GM18858 (cell line): ENCODE results near the gene TTF1.
"Not testable (repeated sequence)": the region's sequence is repeated elsewhere in the genome, so short reads cannot be mapped to it uniquely, and the experiment has no call there.

Experiments used
- ATAC-seq: cut with Tn5 transposase; IDR thresholded peaks from one replicate; pipeline ENCODE4 v1.9.1; 2021; ENCODE audit not compliant: unreplicated experiment

TTF1 gene

DNA sequence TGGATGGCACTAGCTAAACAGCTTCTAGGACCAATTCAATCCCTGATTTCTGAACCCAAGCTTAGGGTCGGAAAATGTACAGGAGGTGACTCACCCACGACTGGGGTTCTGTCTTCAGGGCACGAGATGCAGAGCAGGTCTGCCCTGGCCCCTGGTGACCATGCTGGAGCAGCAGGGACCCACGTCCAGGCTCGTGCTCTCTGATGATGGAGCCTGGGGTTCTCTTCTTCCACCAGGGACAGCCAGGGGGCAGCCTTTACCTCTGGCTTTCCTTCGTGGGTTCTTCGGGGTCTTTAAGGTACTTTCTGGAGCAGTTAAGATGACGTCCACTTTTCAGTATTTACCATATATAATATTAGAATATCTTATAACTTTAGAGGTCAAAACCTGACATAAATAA lies 5.4 kb upstream of the TTF1 start:
- ATAC-seq, result no peak

DNA sequence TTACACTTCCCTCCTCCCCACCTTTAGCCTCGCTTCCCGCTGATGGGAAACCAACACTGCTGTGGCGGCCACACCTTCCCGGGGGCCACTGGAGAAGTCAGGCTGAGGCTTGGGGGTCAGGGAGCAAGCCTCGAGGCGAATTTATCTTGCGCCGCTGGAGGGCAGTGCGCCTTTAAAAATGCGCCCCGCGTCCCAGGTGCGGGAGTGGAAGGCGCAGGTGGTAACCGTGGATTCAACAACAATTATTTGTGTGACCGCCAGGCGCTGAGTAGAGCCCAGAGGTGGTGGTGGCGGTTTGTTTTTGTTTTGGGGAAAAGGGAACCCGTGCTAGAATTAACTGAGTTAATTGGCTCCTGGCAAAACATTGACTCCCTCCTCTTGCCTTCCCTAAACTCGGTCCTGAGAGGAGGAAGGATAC lies 4.5 kb upstream of the TTF1 start:
- no peak for ATAC-seq

DNA sequence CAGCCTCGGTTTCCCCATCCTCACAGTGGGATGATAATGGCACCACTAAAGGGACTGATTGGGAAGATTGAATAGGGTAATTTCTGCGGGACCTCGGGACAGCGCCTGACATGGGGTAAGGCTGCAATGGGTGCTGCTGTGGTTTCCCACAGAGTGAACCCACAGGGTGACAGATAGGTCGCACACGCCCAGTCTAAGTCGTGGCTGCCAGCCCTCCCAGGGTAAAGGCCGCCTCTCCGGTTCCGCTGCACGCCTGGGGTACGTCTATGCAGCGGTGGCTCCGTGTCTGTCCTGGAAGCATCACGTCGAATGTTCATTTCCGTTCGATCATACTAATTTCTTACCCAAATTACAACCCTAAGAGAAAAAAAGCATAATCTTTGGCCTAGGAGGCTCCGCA lies 4.0 kb upstream of the TTF1 start:
- no peak for ATAC-seq

DNA sequence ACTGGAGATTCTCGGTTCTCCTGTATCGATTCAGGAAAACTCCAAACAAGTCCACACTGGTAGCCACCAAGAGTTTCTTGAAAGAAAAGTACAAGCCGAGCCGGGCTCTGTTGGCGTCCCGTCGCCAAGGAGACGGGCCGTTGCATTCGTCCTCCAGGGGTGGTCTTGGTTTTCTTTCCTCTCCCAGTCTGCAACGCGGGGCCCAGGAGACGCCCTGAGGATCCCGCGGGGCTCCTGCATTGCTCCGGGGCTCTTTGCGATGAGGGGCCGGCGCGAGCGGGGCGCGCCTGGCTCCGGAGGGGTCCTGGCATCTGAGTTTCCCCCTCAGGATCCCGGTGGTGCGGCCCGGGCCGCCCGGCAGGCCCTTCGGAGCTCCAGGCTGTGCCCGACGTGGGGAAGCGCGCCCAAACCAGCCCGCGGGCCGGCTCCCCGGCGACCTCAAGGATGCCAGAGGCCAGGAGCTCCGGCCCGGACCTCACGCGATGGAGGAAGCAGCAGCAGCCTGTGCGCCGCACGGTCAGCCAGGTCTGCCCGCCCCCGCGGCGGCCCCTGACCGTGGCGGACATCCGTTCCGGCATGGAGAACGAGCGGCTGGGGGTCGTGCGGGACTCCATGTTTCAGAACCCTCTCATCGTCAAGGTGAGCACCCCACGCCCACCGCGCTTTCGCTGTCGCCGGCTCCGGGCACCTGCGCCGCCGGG lies 3.3 kb upstream of the TTF1 start, which contains the start of gene CFAP77:
CFAP77 (plus strand) TSS at position 384 of the 701 bp plus-strand sequence; CDS start at position 445, 61 bp downstream.
- no peak for ATAC-seq

DNA sequence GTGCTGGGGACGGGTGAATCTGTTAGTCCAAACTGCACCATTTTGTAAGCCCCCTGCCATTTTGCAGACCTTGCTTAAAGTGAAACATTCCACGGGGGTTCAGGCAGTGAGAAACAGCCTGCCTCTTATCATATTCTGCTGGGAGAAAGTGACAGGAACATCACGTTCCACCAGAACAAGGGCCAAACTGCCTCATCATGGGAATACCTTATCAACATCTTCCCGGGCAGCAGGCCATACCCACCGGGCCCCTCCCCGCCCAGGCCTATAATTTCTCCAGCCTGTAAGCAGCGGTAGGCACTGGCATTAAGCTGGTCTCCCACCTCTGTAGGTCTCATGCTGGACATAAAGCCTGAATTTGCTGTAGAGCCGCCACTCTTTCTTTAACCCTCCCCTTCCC lies 1.9 kb upstream of the TTF1 start:
- ATAC-seq, result no peak

DNA sequence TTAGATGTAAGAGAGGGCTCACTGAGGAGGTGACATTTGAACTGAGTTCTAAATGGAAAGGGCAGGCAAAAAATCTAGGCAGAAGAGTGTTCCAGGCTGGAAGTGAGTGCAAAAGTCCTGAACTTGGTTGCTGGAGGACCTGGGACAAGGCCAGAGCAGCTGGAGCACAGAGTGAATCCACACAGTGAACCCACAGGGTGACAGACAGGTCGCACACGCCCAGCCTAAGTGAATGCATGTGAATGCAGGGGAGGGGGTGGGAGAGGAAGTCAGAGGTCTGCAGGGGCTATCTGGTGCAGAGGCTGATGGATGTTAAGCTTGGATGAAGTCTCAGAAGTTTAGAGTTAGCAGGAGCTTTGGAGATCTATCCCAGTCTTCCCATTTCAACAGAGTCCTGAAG lies 556 bp upstream of the TTF1 start:
- no peak for ATAC-seq

DNA sequence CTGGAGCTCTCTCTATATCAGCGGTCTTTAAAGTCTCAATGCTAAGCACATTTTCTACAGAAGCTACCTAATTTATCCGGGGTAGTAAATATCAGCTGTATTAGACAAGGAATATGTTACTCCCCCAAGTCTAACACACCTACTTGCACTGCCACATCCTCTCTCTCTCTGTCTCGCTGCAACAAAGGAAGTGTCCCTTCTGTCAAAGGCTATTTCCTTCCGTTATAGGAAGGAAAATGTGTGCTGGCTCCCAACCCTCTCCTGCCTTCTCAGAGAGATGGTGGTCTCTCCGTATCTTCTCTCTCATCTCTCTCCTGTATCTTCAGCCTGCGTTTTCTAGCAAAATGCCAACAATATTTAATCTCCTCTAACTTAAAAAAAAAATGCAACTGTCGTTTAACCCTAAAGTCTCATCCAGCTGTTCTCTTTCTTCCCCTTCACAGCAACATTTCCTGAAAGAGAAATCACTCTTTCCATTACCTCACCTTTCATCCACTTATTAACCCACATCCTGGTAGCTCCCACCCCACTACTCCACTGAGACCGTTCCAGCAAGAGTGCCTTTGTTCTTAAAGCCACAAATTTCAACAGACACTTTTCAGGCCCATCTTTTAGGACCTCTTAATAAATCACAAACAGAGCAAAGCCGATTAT lies 2.3 kb downstream of the TTF1 start:
- ATAC-seq, result no peak

DNA sequence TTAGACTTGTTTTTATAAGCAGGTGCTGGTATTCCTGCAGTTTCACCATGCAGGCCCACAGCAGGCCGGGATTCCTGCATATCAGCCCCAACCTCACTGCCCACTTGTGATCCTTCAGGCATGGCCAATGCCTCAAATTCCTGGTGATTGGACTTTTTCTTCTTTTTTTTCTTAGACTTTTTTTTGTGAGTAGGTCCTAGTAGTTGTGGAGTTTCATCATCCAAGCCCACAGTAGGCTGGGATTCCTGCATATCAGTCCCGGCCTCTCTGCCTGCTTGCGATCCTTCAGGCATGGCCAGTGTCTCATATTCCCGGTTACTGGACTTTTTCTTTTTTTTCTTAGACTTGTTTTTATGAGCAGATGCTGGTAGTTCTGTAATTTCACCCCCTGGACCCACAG lies 4.8 kb downstream of the TTF1 start:
- ATAC-seq, result no peak

DNA sequence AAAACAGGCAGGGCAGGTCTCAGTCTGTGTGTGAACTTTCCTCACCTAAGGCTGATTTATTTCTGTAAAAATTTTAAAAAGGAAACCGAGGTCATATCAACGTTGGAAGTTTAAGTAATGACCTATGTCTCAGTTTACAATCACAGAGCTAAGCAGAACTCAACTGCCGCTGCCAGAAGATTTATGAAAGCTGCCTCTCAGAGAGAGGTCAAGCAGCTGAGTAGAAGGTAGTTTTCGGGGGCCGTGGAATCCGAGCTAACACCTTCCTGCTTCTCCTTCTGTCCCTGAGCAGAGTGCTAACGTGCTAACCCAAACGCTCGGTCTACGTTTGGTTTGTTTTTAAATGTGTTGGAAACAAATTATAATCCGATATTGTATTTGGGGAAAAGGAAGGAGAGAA lies 11.1 kb downstream of the TTF1 start:
- no peak for ATAC-seq

DNA sequence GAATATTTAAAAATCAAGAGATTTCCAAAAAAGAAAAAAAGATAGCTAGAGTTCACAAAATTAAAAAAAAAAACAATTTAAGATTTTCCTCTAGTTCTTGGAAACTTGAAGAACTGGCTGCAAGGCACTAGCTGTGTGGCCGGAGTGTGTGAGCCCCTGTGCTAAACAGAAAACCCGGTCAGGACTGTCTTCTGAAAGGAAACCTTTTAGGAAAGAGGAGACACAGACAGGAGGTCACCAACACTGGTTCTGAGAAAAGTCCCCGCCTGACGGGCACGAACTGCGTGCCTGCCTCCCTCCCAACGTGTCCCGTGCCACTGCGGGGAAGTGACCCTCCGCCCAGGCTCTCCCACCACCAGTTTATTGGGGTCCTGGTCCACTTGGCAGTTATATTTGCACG lies 15.2 kb downstream of the TTF1 start:
- ATAC-seq, result no peak

DNA sequence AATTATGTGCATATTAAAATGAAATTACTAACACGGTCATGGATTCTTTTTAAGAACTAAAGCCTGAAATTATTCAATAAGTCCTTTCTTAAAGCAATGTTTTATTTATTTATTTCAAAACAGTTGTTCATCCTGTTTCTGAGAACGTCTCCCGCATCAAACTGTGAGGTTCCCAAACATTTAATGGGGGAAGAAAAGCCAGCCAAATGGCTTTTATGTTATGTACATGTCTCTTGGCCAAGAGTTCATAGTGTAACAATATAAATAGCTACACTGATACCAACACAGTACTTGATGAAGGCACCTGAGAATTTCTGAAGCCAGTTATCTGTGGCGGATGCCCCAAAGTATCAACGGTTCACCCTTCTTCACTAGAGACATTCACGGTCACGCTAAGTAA lies 15.7 kb downstream of the TTF1 start:
- no peak for ATAC-seq

DNA sequence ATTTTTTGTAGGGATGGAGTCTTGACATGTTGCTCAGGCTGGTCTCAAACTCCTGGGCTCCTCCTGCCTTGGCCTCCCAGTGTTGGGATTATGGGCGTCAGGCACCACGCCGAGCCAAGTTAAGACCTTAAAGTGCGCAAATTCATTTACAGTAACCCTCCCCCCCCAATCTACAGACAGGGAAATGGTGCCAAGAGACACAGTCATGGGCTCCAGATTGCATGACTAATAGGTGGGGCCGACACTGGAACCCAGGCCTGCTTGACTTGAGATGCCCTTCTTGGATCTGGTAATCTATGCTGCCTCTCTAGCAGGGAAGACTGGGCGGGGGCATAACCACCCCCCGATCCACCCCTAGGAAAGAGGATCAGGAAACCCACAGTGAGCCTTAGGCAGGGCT lies 19.5 kb downstream of the TTF1 start:
- ATAC-seq, result no peak

DNA sequence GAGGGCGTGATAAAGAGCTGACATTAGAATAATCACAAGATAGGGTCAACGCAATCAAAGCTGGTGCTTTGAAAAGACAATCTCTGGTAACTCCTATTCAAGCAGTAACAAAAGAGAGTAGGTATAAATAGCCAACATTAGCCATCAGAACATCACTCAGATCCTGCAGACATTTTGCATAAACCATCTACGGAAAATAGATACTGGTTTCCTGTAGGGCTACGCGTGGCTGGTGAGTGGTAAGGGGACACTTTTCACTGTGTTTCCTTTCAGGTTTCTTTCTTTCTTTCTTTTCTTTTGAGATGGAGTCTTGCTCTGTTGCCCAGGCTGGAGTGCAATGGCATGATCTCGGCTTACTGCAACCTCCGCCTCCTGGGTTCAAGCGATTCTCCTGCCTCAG lies 22.3 kb downstream of the TTF1 start:
- ATAC-seq, result peak; percentile 38

DNA sequence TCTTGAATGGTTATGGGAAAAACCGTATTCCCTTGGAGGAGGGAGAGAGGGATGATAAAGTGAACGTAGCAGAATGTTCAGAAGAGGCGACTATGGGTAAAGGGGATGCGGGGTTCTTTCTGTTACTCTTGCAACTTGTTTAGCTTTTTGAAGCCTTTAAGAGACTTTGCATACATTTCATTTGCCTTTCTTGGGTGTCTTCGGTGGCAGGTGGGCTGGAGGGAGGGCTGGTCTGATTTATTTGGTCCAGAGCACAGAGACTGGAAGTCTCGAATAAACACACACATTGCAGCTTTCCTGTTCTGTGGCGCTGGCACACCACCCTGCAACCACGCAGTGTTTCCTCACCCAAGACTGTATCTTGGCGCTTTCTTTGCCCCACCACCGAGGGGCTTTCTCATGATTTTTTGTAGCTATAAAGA lies 23.2 kb downstream of the TTF1 start:
- ATAC-seq, result no peak

DNA sequence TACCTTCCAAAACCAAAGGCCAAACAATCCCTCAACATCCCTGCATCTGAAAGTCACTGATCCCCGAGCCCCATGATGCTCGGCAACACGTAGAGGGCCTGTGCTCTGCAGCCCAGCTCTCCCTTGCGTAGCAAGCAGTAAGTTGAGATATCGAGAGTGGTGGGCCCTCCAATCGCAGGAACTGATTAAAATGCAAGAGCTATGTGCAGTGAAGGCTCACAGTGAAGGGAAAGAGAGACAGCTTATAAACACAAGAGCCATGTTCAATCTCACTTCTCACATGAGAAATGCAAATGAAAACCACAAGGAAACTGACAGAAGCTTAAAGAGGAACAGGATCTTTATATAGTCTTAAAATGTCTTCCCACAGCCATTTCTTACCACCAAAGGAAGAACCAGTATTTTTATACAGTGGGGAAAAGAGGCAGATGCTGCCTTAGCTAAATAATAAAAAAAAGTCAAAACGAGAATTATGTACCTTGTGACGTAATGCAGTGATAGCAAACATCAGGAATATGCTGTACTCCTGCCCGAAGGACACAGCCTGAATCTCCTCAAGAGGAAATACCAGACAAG lies 24.6 kb downstream of the TTF1 start:
- peak; percentile 63 for ATAC-seq

DNA sequence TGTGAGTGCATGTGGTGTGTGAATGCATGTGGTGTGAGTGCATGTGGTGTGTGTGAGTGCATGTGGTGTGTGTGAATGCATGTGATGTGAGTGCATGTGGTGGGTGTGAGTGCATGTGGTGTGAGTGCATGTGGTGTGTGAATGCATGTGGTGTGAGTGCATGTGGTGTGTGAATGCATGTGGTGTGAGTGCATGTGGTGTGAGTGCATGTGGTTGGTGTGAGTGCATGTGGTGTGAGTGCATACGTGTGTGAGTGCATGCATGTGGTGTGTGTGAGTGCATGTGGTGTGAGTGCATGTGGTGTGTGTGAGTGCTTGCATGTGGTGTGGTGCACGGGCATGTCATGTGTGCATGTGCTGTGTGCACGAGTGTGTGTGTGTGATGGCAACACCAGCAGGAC lies 28.2 kb downstream of the TTF1 start:
- not testable (repeated sequence) for ATAC-seq

DNA sequence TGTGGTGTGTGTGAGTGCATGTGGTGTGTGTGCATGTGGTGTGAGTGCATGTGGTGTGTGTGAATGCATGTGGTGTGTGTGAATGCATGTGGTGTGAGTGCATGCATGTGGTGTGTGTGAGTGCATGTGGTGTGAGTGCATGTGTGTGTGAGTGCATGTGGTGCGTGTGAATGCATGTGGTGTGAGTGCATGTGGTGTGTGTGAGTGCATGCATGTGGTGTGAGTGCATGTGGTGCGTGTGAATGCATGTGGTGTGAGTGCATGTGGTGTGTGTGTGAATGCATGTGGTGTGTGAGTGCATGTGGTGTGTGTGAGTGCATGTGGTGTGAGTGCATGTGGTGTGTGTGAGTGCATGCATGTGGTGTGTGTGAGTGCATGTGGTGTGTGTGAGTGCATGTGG lies 28.9 kb downstream of the TTF1 start:
- ATAC-seq, result not testable (repeated sequence)

DNA sequence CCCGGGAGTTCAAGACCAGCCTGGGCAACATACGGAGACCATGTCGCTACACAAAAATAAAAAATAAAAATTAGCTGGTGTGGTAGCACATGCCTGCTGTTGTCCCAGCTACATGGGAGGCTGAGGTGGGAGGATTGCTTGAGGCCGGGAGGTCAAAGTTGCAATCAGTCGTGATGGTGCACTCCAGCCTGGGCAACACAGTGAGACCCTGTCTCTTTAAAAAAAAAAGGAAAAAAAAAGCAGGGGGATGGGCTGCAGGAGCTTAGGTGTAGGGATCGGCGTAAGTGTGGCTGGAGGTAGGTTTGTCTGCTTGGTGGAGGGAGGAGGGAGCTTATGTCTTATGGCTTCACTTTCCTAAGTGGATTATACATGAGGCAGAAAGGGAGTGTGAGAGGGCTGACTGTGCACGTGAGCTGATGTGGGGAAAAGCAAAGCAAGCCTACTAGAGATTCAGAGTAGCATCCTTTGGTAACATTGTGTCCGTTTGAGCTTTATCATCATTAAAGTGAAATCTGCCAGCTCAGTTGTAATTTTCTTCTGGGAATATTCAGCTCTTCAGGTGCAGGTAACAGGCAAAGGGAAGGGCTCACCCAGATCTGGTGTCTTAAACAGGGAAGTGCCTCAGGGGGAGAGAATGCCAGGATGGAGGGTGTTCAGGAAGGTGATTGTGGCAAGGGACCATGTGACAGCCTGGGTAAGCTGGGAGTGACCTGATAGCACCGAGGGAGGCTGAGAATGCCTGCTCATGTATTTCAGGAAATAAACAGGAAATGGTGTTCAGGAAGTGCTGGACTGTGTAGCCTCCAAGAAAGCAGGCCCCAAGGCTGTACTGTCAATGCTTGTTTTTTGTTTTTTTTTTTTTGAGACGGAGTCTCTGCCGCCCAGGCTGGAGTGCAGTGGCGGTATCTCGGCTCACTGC lies 34.2 kb downstream of the TTF1 start:
- no peak for ATAC-seq

DNA sequence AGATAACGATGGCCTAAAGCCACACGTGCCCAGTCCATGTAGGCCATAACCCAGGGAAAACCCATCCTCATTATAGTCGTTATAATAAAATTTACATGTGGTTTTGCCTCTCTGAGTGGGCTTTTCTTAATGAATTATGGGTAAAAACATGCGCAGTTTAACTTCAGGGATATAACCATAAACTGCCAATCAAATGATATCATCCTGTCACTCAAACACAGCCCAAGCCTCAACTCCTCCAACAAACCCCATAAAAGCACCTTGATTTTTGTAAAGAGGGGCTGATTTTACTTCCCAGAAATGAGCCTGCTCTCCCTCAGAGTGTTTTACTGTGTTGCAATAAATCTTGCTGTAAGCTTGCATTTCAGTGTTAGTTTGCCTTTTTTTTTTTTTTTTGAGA lies 36.0 kb downstream of the TTF1 start:
- no peak for ATAC-seq

DNA sequence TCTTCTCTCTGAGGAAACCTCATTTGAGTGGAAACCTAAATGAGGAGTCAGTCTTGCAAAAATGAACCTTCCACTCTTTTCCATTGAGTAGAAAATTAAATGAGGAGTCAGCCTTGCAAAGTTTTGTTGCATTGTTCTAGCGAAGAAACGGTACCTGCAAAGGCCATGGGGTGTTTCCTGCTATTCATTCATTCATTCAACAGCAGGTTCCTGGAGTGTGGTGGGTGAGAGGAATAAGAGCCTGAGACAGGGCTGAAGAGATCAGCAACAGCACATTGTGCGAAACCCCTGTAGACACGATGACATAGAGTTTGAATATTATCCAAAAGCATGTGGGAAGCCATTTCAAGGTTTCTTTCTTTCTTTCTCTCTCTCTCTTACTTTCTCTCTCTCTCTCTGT lies 37.2 kb downstream of the TTF1 start:
- no peak for ATAC-seq

DNA sequence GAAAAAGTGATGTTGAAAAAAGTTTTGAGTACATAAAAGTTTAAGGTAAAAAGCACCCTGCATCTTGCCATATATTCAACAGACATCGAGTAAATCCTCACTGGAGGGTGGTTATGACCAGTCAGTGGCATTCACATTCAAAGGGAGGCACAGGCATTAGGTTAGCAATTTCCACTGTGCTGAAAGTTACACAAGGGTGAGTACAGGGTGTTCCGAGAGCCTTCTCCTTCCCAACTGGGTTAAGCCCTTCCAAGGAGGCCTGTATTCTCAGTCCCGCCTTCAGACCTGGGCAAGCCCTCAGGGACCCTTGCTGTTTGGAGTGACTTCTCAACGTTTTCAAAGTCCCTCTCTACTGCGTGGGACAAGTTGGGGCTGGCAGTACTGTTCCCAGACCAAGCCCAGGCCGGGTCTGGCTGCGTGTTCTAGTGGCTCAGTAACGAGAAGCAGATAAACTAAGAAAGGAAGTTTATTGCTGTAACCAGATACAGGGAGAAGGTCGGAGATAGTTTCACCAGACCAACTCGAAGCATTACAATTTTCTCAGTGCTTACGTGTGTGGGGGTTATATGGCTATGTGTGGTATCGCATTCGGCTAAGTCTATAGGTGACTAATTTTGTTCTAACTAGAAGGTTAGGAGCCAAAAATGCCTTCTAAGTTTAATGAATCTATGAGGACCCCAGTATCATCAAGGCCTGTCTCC lies 38.9 kb downstream of the TTF1 start:
- no peak for ATAC-seq
